K562 (cell line): ENCODE results near the gene TCFL5. TPM values are rescaled to one million over a fixed set of nuclear protein-coding genes. Genes with fewer than 3 reads are reported as not detected.

Experiments
- ATAC-seq: fragments of 200-7000 bp; cut with Tn5 transposase; 3 replicates; pipeline ENCODE4 v1.9.1; 2020; ENCODE audit warnings: moderate library complexity
- BruUV-seq: library from RNA; stranded (reverse); fragments of 400-500 nt; replicated peaks from 2 replicates; lab custom pipeline; 2021; lab: Mats Ljungman, UMichigan
- CTCF ChIA-PET: fragments of 300-600 bp; formaldehyde crosslinking; extraction: SDS; loops from one replicate; lab custom pipeline; 2021; ENCODE audit warnings: low intra/inter-chr PET ratio; lab: Yijun Ruan, JAX
- POLR2A ChIA-PET: fragments of 300-600, 350-650 bp; sonication (Branson Sonifier 250); formaldehyde crosslinking; extraction: SDS; loops from one replicate; lab custom pipeline; 2021; ENCODE audit warnings: antibody characterized with exemption, inconsistent platforms; lab: Yijun Ruan, JAX
- DNase-seq, 4 experiments: peaks; one replicate each; pipeline versions ENCODE4 v3.0.0 to v3.0.0-alpha.2; 2011 to 2018; ENCODE audit warnings: low spot score in 3 of 4, mixed read lengths in 3 of 4; ENCODE audit errors: extremely low read depth in 1 of 4
- FAIRE-seq: peaks from 2 replicates; lab custom pipeline; 2011; peaks lifted over from hg19 to GRCh38; lab: Jason Lieb, UNC
- H2AFZ ChIP-seq: 2 replicates; pipeline ENCODE4 v1.6.0; 2011; ENCODE audit warnings: low read depth, low read length, control low read depth, inconsistent platforms
- H3K27ac ChIP-seq: fragments of 200-600 bp; 3 replicates; pipeline ENCODE4 v1.8.0; 2011; ENCODE audit warnings: low read depth, mild to moderate bottlenecking, control low read depth, inconsistent platforms, low read length, moderate library complexity, mixed read lengths; ENCODE audit errors: extremely low read depth
- H3K27me3 ChIP-seq, 2 experiments: fragments of 300-600 bp in 1 of 2; 2 replicates in 1 of 2; 3 replicates in 1 of 2; pipeline versions ENCODE4 v1.6.0 to v1.8.0; 2011; ENCODE audit warnings: inconsistent platforms in 2 of 2, low read length in 2 of 2, mild to moderate bottlenecking in 1 of 2, mixed read lengths in 1 of 2, moderate library complexity in 1 of 2; ENCODE audit not compliant: control insufficient read depth in 2 of 2, insufficient read depth in 2 of 2
- H3K36me3 ChIP-seq: fragments of 300-600 bp; 3 replicates; pipeline ENCODE4 v1.8.0; 2011; ENCODE audit warnings: mild to moderate bottlenecking, low read length, inconsistent platforms; ENCODE audit not compliant: control insufficient read depth, insufficient read depth
- H3K4me1 ChIP-seq, 2 experiments: fragments of 200-600 bp in 1 of 2; replicated peaks in 1 of 2; 2 replicates in 1 of 2; 3 replicates in 1 of 2; pipeline versions ENCODE4 v1.5.1 to v1.8.0; 2011; ENCODE audit warnings: inconsistent platforms in 2 of 2, low read length in 2 of 2, mild to moderate bottlenecking in 1 of 2, mixed read lengths in 1 of 2, moderate library complexity in 1 of 2; ENCODE audit not compliant: control insufficient read depth in 2 of 2, insufficient read depth in 2 of 2
- H3K4me2 ChIP-seq: 2 replicates; pipeline ENCODE4 v1.6.1; 2011; ENCODE audit warnings: low read length, control low read depth, inconsistent platforms, mixed read lengths; ENCODE audit not compliant: insufficient read depth
- H3K4me3 ChIP-seq: fragments of 200-600 bp; sonication (generic), shearing (Covaris generic); 2 replicates; pipeline ENCODE4 v1.5.1; 2016; ENCODE audit warnings: control low read depth, inconsistent platforms
- H3K79me2 ChIP-seq: fragments of 200-600 bp; 3 replicates; pipeline ENCODE4 v1.8.0; 2011; ENCODE audit warnings: low read length, inconsistent platforms; ENCODE audit not compliant: control insufficient read depth, insufficient read depth
- H3K9ac ChIP-seq, 2 experiments: 2 replicates each; pipeline versions ENCODE4 v1.6.0 to v1.6.1; 2011; ENCODE audit warnings: low read depth in 2 of 2, low read length in 2 of 2, control low read depth in 1 of 2, inconsistent platforms in 1 of 2, mild to moderate bottlenecking in 1 of 2, mixed read lengths in 1 of 2; ENCODE audit not compliant: insufficient read depth in 1 of 2
- H3K9me1 ChIP-seq: one replicate; pipeline ENCODE4 v1.6.0; 2011; ENCODE audit warnings: inconsistent platforms, mild to moderate bottlenecking, low read length, moderate library complexity; ENCODE audit not compliant: control insufficient read depth, insufficient read depth
- H3K9me3 ChIP-seq: replicated peaks from 2 replicates; pipeline ENCODE4 v1.5.1; 2011; ENCODE audit warnings: low read depth, low read length, inconsistent platforms; ENCODE audit not compliant: control insufficient read depth, insufficient read depth
- H4K20me1 ChIP-seq: replicated peaks from 2 replicates; pipeline ENCODE4 v1.6.1; 2011; ENCODE audit warnings: low read length, inconsistent platforms, mixed read lengths; ENCODE audit not compliant: control insufficient read depth, insufficient read depth
- BCOR ChIP-seq: fragments of 450-650 bp; IDR thresholded peaks from 2 replicates; pipeline ENCODE4 v1.6.1; 2016
- ZBTB7A ChIP-seq: IDR thresholded peaks from 2 replicates; pipeline ENCODE4 v1.6.1; 2011; ENCODE audit warnings: low read depth, mild to moderate bottlenecking, low read length, moderate library complexity, borderline replicate concordance; ENCODE audit not compliant: control insufficient read depth
- ZKSCAN1 ChIP-seq: fragments of 150-350 bp; IDR thresholded peaks from 2 replicates; pipeline ENCODE4 v1.6.1; 2016; ENCODE audit warnings: low read depth, low read length
- WGBS: fragments of 100-300 bp; shearing (Covaris generic); methylation state at CpG from one replicate; pipeline ENCODE4 v1.1.6; 2016; ENCODE audit warnings: low coverage, mixed read lengths; ENCODE audit not compliant: insufficient coverage; ENCODE audit errors: missing lambda C conversion rate; 5-methylcytosine and 5-hydroxymethylcytosine counted together
- in situ Hi-C: fragments of 300-500 bp; cut with MboI; formaldehyde crosslinking; loops from 4 replicates; pipeline ENCODE4 v1.15.0; 2018; ENCODE audit warnings: inconsistent platforms, mixed read lengths
- intact Hi-C: fragments of 100-400 bp; cut with micrococcal nuclease; formaldehyde crosslinking; loops from 2 replicates; pipeline ENCODE4 v1.14.2; 2022
- polyA plus RNA-seq, 8 experiments: library from polyadenylated mRNA; depleted of rRNA in 4 of 8; stranded (reverse) in 5 of 8; unstranded in 3 of 8; fragments of >200 nt; fragmentation: Nextera tagmentation in 2 of 8; fragmentation: Illumina TruSeq in 1 of 8; extraction: Ambion mirVana in 2 of 8; extraction: Trizol in 1 of 8; gene quantifications; 2 replicates each; pipeline versions ENCODE4 v1.2.1 to v1.2.3, GENCODE V29; 2011 to 2014; ENCODE audit warnings: inconsistent platforms in 1 of 8, missing spikeins in 1 of 8
- total RNA-seq, 7 experiments: library from RNA; depleted of rRNA in 6 of 7; stranded (reverse); fragments of >200 nt in 6 of 7; fragmentation: Illumina TruSeq in 2 of 7; extraction: Trizol in 2 of 7; gene quantifications; 2 replicates each; pipeline versions ENCODE4 v1.2.1 to v1.2.3, GENCODE V29; 2011 to 2021; ENCODE audit warnings: low replicate concordance in 1 of 7
- TF ChIP-seq, protein P1 (sequence below): sonication (generic); formaldehyde crosslinking; IDR thresholded peaks from 2 replicates; pipeline ENCODE4 v1.9.0; 2022; ENCODE audit warnings: mild to moderate bottlenecking, missing genetic modification reagents
- TF ChIP-seq, protein P2 (sequence below): fragments of 450-650 bp; IDR thresholded peaks from 2 replicates; pipeline ENCODE4 v1.6.1; 2016; ENCODE audit warnings: antibody characterized with exemption
- TF ChIP-seq, protein P3 (sequence below), 3 experiments: fragments of 200-800 bp in 1 of 3; sonication (Bioruptor generic) in 1 of 3; sonication (generic) in 1 of 3; formaldehyde crosslinking in 1 of 3; IDR thresholded peaks; 2 replicates each; pipeline versions ENCODE4 v1.6.1 to v1.8.0; 2016 to 2022; ENCODE audit warnings: mild to moderate bottlenecking in 2 of 3, missing compliant biosample characterization in 2 of 3, missing genetic modification characterization in 2 of 3, missing genetic modification reagents in 1 of 3
- TF ChIP-seq, protein P4 (sequence below), 3 experiments: IDR thresholded peaks in 2 of 3; conservative IDR thresholded peaks in 1 of 3; 2 replicates each; pipeline ENCODE4 v1.5.1; 2011 to 2012; ENCODE audit warnings: low read length in 3 of 3, mild to moderate bottlenecking in 3 of 3, control low read depth in 2 of 3, improper control_type of control experiment in 1 of 3, inconsistent platforms in 1 of 3, low read depth in 1 of 3, mixed read lengths in 1 of 3, moderate library complexity in 1 of 3; ENCODE audit not compliant: insufficient read depth in 2 of 3

TCFL5 gene
- total and polyA plus RNA-seq, 9 of the 15 experiments (the other 6 are each of a cell fraction or from before 2014, with no cell fraction given), result 1.00 to 12.6 (median 9.1) TPM

DNA sequence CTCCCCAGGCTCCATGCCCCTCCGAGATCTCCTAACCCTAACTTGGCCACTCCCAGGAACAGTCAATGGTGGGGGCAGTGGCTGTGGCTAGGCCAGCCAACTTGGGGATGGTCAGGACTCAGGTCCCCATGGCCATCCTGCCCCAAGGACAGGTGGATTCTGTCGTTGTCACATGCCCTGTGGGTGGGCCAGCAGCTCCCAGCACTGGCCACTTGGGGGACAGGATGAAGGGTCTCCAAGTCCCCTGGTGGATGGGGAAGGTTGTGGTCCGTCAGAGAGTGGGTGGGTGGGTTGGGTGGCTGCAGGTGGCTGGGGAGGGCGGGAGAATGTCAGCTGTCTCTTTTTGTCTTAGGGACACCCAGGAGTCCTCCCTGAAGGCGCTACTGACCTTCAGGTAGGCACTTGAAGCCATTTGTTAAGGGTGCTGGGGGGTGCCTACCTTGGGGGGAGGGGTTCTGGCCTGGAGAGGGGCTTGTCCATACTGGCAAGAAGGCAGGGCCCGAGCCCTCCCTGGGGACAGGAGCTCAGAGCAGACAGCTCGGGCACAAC is 39.3 kb downstream of the TCFL5 start:
- intact Hi-C loops, result loop anchor here (1.0 to 10.0 kb wide), 5 partner anchors 24 to 187 kb away; no protein-coding TSS in a partner anchor
- ATAC-seq (no peak), FAIRE-seq (no peak), DNase-seq (no peak)
- peaks cover 9% of the 10 kb centered on the region; the same call in 1 of the 2 replicates for H4K20me1 ChIP-seq
- no peak overlapping the region; the same call in 1 of the 2 replicates for H2AFZ ChIP-seq
- H3K9ac ChIP-seq, result peak overlapping the region in 1 of 2 experiments; percentile 59; a peak in 1 of 4 replicates
- H3K27me3 ChIP-seq, result no peaks in the 10 kb centered on the region; a peak in 2 of 5 replicates
- H3K9me3 ChIP-seq, result no peaks in the 10 kb centered on the region
- POLR2A ChIA-PET, result interaction anchor here (0.6 to 1.5 kb wide), 7 partner anchors 9 to 651 kb away, joined by 3 to 6 read pairs (median 4); partner anchors contain the start of gene GID8
- TF ChIP-seq ZKSCAN1, result 0 out of 2 replicates have a peak, but pooled peaks have one; percentile 12
- TF ChIP-seq, protein P1, sequence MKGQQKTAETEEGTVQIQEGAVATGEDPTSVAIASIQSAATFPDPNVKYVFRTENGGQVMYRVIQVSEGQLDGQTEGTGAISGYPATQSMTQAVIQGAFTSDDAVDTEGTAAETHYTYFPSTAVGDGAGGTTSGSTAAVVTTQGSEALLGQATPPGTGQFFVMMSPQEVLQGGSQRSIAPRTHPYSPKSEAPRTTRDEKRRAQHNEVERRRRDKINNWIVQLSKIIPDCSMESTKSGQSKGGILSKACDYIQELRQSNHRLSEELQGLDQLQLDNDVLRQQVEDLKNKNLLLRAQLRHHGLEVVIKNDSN (CRISPR knock-in tag), result 0 out of 2 replicates have a peak, but pooled peaks have one; percentile 8
- no peak for TF ChIP-seq BCOR
- TF ChIP-seq, protein P2, sequence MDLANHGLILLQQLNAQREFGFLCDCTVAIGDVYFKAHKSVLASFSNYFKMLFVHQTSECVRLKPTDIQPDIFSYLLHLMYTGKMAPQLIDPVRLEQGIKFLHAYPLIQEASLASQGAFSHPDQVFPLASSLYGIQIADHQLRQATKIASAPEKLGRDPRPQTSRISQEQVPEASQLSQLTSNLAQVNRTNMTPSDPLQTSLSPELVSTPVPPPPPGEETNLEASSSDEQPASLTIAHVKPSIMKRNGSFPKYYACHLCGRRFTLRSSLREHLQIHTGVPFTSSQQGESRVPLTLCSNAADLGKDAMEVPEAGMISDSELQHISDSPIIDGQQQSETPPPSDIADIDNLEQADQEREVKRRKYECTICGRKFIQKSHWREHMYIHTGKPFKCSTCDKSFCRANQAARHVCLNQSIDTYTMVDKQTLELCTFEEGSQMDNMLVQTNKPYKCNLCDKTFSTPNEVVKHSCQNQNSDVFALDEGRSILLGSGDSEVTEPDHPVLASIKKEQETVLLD, result no peak
- TF ChIP-seq, protein P3, sequence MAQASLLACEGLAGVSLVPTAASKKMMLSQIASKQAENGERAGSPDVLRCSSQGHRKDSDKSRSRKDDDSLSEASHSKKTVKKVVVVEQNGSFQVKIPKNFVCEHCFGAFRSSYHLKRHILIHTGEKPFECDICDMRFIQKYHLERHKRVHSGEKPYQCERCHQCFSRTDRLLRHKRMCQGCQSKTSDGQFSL (CRISPR knock-in tag; IDR thresholded peaks at IDR 0.05), result peak; percentile 76; the same call in 1 of the 2 replicates
- TF ChIP-seq, protein P3 (tag; IDR thresholded peaks at IDR 0.05), result no peak
- TF ChIP-seq, protein P4, sequence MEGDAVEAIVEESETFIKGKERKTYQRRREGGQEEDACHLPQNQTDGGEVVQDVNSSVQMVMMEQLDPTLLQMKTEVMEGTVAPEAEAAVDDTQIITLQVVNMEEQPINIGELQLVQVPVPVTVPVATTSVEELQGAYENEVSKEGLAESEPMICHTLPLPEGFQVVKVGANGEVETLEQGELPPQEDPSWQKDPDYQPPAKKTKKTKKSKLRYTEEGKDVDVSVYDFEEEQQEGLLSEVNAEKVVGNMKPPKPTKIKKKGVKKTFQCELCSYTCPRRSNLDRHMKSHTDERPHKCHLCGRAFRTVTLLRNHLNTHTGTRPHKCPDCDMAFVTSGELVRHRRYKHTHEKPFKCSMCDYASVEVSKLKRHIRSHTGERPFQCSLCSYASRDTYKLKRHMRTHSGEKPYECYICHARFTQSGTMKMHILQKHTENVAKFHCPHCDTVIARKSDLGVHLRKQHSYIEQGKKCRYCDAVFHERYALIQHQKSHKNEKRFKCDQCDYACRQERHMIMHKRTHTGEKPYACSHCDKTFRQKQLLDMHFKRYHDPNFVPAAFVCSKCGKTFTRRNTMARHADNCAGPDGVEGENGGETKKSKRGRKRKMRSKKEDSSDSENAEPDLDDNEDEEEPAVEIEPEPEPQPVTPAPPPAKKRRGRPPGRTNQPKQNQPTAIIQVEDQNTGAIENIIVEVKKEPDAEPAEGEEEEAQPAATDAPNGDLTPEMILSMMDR (IDR thresholded peaks at IDR 0.05 in 2 of 3, conservative IDR thresholded peaks at IDR 0.05 in 1 of 3; ENCODE audit: insufficient read depth in 2 of 3, low read depth in 1 of 3, low read length in 3 of 3), result peak in 1 of 3 experiments; percentile 58; a peak in 2 of 6 replicates
- peak; percentile 81 for TF ChIP-seq ZBTB7A
- no peaks in the 10 kb centered on the region for H3K9me1 ChIP-seq
- H3K4me2 ChIP-seq, result no peak overlapping the region
- H3K4me1 ChIP-seq, result peaks cover 12 to 100% of the 10 kb centered on the region in 2 experiments
- CTCF ChIA-PET, result interaction anchor here (1.5 to 2.7 kb wide), 2 partner anchors 71 to 187 kb away, joined by 7 to 18 read pairs; no protein-coding TSS in a partner anchor
- no TSS peak for BruUV-seq
- H3K4me3 ChIP-seq, result no peak overlapping the region
- in situ Hi-C loops, result loop anchor here (10.0 kb wide), 1 partner anchor 192 kb away; no protein-coding TSS in a partner anchor
- H3K36me3 ChIP-seq, result no peaks in the 10 kb centered on the region
- no peak overlapping the region for H3K27ac ChIP-seq
- 17% methylated on average over 5 of the region's 7 CpGs for WGBS
- H3K79me2 ChIP-seq, result no peaks in the 10 kb centered on the region
